WTC11 (cell line): ENCODE results near the gene PHLDB1.

Experiments used
- ATF1 ChIP-seq: sonication (generic); formaldehyde crosslinking; IDR thresholded peaks from 2 replicates; pipeline ENCODE4 v1.8.1; 2023; ENCODE audit warnings: mild to moderate bottlenecking, moderate library complexity, missing genetic modification reagents
- ATF6 ChIP-seq: sonication (generic); formaldehyde crosslinking; IDR thresholded peaks from 2 replicates; pipeline ENCODE4 v1.8.1; 2023; ENCODE audit warnings: mild to moderate bottlenecking, missing genetic modification reagents
- CREB1 ChIP-seq: sonication (generic); formaldehyde crosslinking; IDR thresholded peaks from 2 replicates; pipeline ENCODE4 v1.8.0; 2023; ENCODE audit warnings: mild to moderate bottlenecking, missing genetic modification reagents
- CTCF ChIP-seq: fragments of 200-600 bp; IDR thresholded peaks from 2 replicates; pipeline ENCODE4 v1.8.0; 2022; ENCODE audit warnings: antibody characterized with exemption
- E2F1 ChIP-seq: sonication (generic); formaldehyde crosslinking; IDR thresholded peaks from 2 replicates; pipeline ENCODE4 v1.8.0; 2022; ENCODE audit warnings: mild to moderate bottlenecking, missing genetic modification reagents
- ETV6 ChIP-seq: sonication (generic); formaldehyde crosslinking; IDR thresholded peaks from 2 replicates; pipeline ENCODE4 v1.8.1; 2022; ENCODE audit warnings: mild to moderate bottlenecking, missing genetic modification reagents
- FOXJ3 ChIP-seq: sonication (generic); formaldehyde crosslinking; IDR thresholded peaks from 2 replicates; pipeline ENCODE4 v1.9.0; 2021; ENCODE audit warnings: missing genetic modification reagents, mild to moderate bottlenecking, borderline replicate concordance
- JUN ChIP-seq: sonication (generic); formaldehyde crosslinking; IDR thresholded peaks from 2 replicates; pipeline ENCODE4 v1.8.0; 2023; ENCODE audit warnings: mild to moderate bottlenecking, missing genetic modification reagents
- SP1 ChIP-seq: sonication (generic); formaldehyde crosslinking; conservative IDR thresholded peaks from 2 replicates; pipeline ENCODE4 v1.8.1; 2022; ENCODE audit warnings: missing genetic modification reagents
- TEAD1 ChIP-seq: sonication (generic); formaldehyde crosslinking; IDR thresholded peaks from 2 replicates; pipeline ENCODE4 v1.8.0; 2022; ENCODE audit warnings: mild to moderate bottlenecking, missing genetic modification reagents
- ZBTB21 ChIP-seq: sonication (generic); formaldehyde crosslinking; IDR thresholded peaks from 2 replicates; pipeline ENCODE4 v1.8.1; 2023; ENCODE audit warnings: mild to moderate bottlenecking, missing genetic modification reagents, borderline replicate concordance
- ZNF232 ChIP-seq: sonication (generic); formaldehyde crosslinking; IDR thresholded peaks from 2 replicates; pipeline ENCODE4 v1.8.0; 2022; ENCODE audit warnings: mild to moderate bottlenecking, missing genetic modification reagents

GRCh38 chr11:118639899-118640298 is 32.5 kb downstream of the PHLDB1 start:
- TF ChIP-seq CTCF (no peak), ETV6 (CRISPR knock-in tag) (no peak), JUN (no peak), ZNF232 (no peak), ZBTB21 (CRISPR knock-in tag) (no peak), FOXJ3 (no peak), SP1 (no peak), TEAD1 (CRISPR knock-in tag) (no peak), CREB1 (CRISPR knock-in tag) (no peak), ATF1 (CRISPR knock-in tag) (no peak), E2F1 (CRISPR knock-in tag) (no peak), ATF6 (CRISPR knock-in tag) (no peak)
